ENCODE data around the gene SLC38A10. TPM values are rescaled to one million over a fixed set of nuclear protein-coding genes. Genes with fewer than 3 reads are reported as not detected.

The SLC38A10 gene
- total RNA-seq, 2 donors from 2014 or later: 46.2 to 63.4 TPM

DNA sequence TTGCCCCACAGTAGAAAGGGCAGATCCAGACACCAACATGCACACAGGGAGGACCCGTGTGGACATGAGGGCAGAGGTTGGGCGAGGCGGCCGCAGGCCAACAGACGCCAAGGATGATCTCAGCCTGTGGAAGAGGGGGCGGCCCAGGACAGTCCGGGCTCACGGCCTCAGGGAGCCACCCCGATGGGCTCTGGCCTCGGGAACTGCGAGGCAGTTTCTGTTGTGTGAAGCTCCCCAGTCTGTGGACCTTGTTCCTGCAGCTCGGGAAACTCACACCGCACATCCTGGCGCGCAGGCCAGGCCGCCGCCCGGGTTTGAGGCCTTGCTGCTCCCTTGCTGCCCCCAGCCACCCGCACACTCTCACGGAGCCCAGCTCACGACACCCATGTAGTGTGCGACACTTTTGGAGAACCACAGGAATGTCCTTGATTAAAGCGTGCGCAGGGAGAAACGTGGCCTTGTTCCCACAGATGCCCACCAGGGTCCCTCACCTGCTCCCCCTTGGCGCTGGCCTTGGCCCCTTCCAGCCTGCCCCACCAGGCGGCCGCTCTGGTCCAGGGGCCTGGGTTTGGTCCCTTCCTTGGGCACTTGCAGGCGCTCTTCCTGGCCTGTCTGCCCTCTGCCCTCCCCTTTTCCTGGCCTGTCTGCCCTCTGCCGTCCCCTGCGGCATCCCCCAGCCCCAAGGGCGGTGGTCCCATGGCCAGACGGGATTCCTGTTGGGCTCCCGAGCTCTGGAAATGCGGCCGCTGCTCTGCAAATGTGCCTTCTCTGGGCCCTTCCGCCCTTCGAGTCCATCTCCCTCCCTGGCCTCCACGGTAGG is 9.3 kb upstream of the SLC38A10 start:
- no peak for DNase-seq (ENCODE audit: low spot score)
- H3K9me3 ChIP-seq: no peaks in the 10 kb centered on the region
- TF ChIP-seq, protein P1, sequence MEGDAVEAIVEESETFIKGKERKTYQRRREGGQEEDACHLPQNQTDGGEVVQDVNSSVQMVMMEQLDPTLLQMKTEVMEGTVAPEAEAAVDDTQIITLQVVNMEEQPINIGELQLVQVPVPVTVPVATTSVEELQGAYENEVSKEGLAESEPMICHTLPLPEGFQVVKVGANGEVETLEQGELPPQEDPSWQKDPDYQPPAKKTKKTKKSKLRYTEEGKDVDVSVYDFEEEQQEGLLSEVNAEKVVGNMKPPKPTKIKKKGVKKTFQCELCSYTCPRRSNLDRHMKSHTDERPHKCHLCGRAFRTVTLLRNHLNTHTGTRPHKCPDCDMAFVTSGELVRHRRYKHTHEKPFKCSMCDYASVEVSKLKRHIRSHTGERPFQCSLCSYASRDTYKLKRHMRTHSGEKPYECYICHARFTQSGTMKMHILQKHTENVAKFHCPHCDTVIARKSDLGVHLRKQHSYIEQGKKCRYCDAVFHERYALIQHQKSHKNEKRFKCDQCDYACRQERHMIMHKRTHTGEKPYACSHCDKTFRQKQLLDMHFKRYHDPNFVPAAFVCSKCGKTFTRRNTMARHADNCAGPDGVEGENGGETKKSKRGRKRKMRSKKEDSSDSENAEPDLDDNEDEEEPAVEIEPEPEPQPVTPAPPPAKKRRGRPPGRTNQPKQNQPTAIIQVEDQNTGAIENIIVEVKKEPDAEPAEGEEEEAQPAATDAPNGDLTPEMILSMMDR (IDR thresholded peaks at IDR 0.05): no peak
- H3K27me3 ChIP-seq: no peaks in the 10 kb centered on the region
- H3K27ac ChIP-seq: no peak overlapping the region
- no peak overlapping the region for H3K4me3 ChIP-seq
- H3K4me1 ChIP-seq: peaks cover 0 to 17% of the 10 kb centered on the region in 2 donors
- no peaks in the 10 kb centered on the region for H3K36me3 ChIP-seq

DNA sequence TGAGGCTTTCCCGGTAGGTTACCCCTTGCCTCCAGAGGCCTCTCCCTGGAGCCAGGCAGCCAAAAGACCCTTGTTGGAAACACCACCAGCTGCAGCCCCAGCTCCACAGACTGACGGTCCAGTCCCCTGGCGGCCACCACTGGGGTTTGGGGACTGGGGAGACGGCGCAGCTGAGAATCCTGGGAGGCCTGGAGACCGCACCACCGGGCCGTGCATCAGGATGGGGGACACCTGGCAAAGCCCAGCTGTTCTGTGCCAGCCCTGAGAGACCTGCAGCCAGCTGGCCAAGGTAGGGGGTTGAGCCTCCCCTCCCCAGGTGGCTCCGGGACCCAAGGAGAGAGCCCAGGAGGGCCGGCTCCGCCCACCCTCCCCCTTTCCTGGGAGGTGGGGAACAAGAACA is 8.3 kb upstream of the SLC38A10 start:
- H3K4me3 ChIP-seq: no peak overlapping the region
- peaks cover 0 to 9% of the 10 kb centered on the region in 2 donors for H3K4me1 ChIP-seq
- no peaks in the 10 kb centered on the region for H3K9me3 ChIP-seq
- TF ChIP-seq, protein P1 (IDR thresholded peaks at IDR 0.05): no peak
- no peaks in the 10 kb centered on the region for H3K36me3 ChIP-seq
- no peaks in the 10 kb centered on the region for H3K27me3 ChIP-seq
- DNase-seq (ENCODE audit: low spot score): no peak
- no peak overlapping the region for H3K27ac ChIP-seq

DNA sequence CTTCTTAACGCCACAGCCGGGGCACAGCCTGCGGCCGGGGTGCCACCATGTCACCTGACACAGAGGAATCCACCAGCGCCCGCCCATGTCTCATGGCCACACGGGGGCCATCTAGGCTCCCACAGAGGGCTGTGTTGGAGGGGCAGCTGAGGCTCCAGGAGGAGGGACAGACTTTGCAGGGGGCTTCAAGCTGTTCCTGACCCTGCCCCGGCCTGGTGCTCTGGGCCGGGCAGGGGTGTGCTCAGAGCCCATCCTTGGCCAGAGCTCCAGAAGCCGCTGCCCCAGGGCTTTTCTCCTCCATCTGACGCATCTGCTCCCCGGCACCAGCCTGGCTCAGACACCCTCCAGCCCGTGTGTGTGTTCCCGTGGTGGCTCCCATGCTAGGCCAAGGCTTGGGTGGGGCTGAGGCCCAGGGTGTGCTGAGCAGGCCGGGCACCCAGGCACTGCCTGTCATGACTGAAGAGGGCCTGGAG is 7.8 kb upstream of the SLC38A10 start:
- TF ChIP-seq, protein P1 (IDR thresholded peaks at IDR 0.05): peak in 1 of 2 donors; percentile 37

DNA sequence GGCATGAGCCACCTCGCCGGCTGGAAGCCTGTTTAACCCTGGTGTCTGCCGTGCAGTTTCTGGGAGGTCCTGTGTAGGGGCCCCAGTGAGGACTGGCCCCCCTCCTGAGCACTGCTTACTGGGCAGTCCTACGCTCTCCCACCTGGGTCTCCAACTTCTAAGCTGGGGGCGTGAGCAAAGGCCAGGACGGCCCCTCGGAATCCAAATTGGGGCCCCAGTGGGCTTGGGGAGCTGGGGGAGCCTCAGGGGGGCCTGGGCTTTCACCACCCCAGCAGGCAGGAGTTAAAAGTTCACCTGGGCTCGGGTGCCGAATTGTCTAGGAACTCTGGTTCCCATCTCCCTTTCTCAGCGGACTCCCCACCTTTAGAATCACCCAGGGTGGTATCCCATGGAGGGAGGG is 7.2 kb upstream of the SLC38A10 start:
- no peaks in the 10 kb centered on the region for H3K9me3 ChIP-seq
- H3K27me3 ChIP-seq: no peaks in the 10 kb centered on the region
- H3K4me1 ChIP-seq: peaks cover 0 to 9% of the 10 kb centered on the region in 2 donors
- DNase-seq (ENCODE audit: low spot score): no peak
- H3K4me3 ChIP-seq: no peak overlapping the region
- TF ChIP-seq, protein P1 (IDR thresholded peaks at IDR 0.05): no peak
- H3K27ac ChIP-seq: no peak overlapping the region
- H3K36me3 ChIP-seq: no peaks in the 10 kb centered on the region

More for the DNA sequence above, 7.8 kb upstream of the SLC38A10 start:
- H3K36me3 ChIP-seq: no peaks in the 10 kb centered on the region
- no peak overlapping the region for H3K4me3 ChIP-seq
- no peaks in the 10 kb centered on the region for H3K27me3 ChIP-seq
- DNase-seq (ENCODE audit: low spot score): no peak
- H3K4me1 ChIP-seq: peaks cover 0 to 9% of the 10 kb centered on the region in 2 donors
- no peak overlapping the region for H3K27ac ChIP-seq
- no peaks in the 10 kb centered on the region for H3K9me3 ChIP-seq

DNA sequence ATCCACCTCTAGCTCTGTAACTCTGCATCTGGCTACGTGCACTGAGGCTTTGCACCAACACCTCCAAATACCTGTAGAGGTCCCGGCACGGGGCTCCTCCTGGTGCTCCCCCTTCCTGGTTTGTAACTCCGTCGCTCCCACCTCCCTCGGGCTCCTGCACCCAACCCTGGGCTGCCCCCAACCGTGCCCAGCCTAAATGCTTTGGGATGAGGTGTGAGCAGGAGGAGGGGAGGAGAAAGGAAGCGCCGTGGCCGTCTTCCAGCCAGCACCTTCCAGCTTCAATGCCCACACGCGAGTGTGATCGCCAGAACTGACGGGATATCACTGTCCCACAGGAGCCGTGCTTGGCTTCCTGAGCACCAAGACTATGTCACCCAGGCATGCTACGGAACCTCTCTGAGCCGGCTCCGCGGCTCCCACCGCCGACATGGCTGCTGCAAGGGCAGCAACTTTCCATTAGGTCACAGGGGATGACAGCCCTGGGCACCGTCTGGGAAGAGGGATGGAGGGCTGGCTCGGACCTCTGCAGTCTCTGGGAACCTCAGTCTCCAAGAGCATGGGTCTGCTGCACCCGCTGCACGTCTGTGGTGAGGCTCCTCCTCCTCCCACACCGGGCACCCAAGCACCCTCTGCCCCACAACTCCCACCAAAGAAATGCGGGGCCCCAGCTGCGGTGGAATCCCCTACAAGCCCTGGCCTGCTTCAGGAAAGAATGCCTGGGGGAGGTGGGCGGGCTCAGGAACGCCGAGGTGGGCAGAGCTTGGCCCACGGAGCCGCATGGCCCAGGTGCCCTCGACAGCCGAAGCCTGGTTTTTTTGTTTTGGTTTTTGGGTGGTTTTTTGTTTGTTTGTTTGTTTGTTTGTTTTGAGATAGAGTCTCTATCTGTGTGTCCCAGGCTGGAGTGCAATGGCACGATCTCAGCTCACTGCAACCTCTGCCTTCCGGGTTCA is 6.4 kb upstream of the SLC38A10 start:
- H3K4me1 ChIP-seq: peaks cover 0 to 9% of the 10 kb centered on the region in 2 donors
- H3K4me3 ChIP-seq: no peak overlapping the region
- DNase-seq (ENCODE audit: low spot score): no peak
- no peak overlapping the region for H3K27ac ChIP-seq
- TF ChIP-seq, protein P1 (IDR thresholded peaks at IDR 0.05): no peak
- no peaks in the 10 kb centered on the region for H3K36me3 ChIP-seq
- no peaks in the 10 kb centered on the region for H3K9me3 ChIP-seq
- H3K27me3 ChIP-seq: no peaks in the 10 kb centered on the region
